Duodenal mucosa (tissue), 2 donors: ENCODE measurements around the gene ELL3.

ENCODE experiments used
- H3K27ac ChIP-seq: one replicate; pipeline ENCODE4 v1.7.0; 2013; ENCODE audit warnings: low read depth, low read length
- H3K27me3 ChIP-seq, 2 donors: one replicate each; pipeline ENCODE4 v1.7.0; 2013; ENCODE audit warnings: low read length in 2 of 2, control low read depth in 1 of 2; ENCODE audit not compliant: insufficient read depth in 2 of 2, control insufficient read depth in 1 of 2
- H3K36me3 ChIP-seq, 2 donors: one replicate each; pipeline ENCODE4 v1.7.0; 2013; ENCODE audit warnings: low read length in 2 of 2, control low read depth in 1 of 2; ENCODE audit not compliant: insufficient read depth in 2 of 2, control insufficient read depth in 1 of 2
- H3K4me1 ChIP-seq, 2 donors: one replicate each; pipeline ENCODE4 v1.7.0; 2013; ENCODE audit warnings: low read length in 2 of 2, control low read depth in 1 of 2; ENCODE audit not compliant: insufficient read depth in 2 of 2, control insufficient read depth in 1 of 2
- H3K4me3 ChIP-seq, 2 donors: one replicate each; pipeline ENCODE4 v1.7.0; 2013; ENCODE audit warnings: low read length in 2 of 2, low read depth in 1 of 2
- H3K9ac ChIP-seq, 2 donors: one replicate each; pipeline ENCODE4 v1.7.0; 2013; ENCODE audit warnings: low read length in 2 of 2, low read depth in 1 of 2
- H3K9me3 ChIP-seq, 2 donors: one replicate each; pipeline ENCODE4 v1.7.0; 2013; ENCODE audit warnings: low read length in 2 of 2, control low read depth in 1 of 2; ENCODE audit not compliant: control insufficient read depth in 1 of 2

The ELL3 gene

DNA sequence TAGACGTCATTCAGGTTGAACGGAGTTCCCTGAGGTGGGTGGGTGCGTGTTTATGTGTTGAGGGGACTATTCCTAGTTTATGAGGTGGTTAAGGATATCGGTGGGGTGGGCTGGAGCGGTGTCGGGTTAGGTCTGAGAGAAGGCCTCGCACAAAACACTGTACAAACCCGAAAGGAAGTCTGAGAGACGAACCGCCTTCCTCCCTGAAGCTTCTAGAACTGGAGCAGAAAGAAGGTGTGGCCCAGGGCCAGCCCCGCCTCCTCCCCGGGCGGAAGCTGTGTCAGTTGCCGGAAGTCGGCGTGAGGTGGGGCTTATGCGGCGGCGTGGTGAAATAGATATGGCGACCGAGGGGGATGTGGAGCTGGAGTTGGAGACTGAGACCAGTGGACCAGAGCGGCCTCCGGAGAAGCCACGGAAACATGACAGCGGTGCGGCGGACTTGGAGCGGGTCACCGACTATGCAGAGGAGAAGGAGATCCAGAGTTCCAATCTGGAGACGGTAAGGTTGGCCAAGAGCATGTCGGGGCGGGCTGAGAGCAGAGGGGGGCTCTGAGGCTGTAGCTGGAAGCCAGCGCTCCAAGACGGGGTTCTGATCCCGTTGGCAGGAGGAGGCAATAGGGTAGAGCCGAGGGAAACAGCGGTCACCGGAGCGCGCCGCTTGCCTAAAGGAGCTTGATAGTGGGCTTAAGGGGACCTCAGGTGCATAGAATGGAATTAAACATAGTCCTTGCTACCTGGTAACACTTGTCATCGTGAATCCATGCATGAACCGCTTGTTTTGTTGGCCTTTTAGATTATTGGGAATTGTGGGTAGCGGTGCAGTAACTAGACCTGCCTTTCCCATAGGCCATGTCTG, 23.7 kb upstream of the ELL3 start, which contains the start of gene HYPK:
Gene HYPK, plus strand, starts transcription at position 314 of the 856 bp plus-strand sequence. Its CDS starts 24 bp downstream, at position 338.
- H3K27ac ChIP-seq: peak within 1 kb of the TSS; percentile 89
- peak within 1 kb of the TSS; percentile 95 for H3K9ac ChIP-seq
- no peaks in the 10 kb centered on the region for H3K9me3 ChIP-seq
- peak within 1 kb of the TSS; percentile 94 to 98 for H3K4me3 ChIP-seq
- peaks cover 29 to 35% of the 10 kb centered on the region in 2 donors for H3K4me1 ChIP-seq
- no peaks in the 10 kb centered on the region for H3K27me3 ChIP-seq
- H3K36me3 ChIP-seq: peaks cover 16 to 47% of the 10 kb centered on the region in 2 donors

DNA sequence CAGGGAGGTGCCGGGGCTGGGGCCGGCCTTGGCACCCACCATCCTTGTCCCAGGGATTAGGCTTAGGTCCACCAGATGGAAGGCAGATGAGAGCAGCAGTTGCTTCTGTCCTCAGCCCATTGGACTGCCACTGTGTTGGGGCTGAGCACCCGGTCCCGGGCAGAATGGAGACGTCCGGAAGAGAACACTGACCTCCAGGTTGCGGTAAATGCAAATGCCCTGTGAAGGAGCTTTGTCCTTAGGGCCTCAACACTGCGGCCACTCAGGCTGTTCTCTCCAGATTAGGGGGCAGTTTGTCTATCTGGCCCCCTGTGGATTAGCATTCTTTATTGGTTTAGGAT, 23.1 kb upstream of the ELL3 start, which contains the start of gene SERINC4:
Gene SERINC4, minus strand, starts transcription at position 276 of the 341 bp plus-strand sequence. Its CDS starts 234 bp downstream, at position 42.
- Histone ChIP-seq H3K4me3 (peak within 1 kb of the TSS; percentile 94 to 98), H3K27me3 (no peaks in the 10 kb centered on the region), H3K36me3 (peaks cover 16 to 47% of the 10 kb centered on the region in 2 donors), H3K27ac (peak within 1 kb of the TSS; percentile 89), H3K9ac (peak within 1 kb of the TSS; percentile 95), H3K4me1 (peaks cover 35 to 41% of the 10 kb centered on the region in 2 donors), H3K9me3 (no peaks in the 10 kb centered on the region)

DNA sequence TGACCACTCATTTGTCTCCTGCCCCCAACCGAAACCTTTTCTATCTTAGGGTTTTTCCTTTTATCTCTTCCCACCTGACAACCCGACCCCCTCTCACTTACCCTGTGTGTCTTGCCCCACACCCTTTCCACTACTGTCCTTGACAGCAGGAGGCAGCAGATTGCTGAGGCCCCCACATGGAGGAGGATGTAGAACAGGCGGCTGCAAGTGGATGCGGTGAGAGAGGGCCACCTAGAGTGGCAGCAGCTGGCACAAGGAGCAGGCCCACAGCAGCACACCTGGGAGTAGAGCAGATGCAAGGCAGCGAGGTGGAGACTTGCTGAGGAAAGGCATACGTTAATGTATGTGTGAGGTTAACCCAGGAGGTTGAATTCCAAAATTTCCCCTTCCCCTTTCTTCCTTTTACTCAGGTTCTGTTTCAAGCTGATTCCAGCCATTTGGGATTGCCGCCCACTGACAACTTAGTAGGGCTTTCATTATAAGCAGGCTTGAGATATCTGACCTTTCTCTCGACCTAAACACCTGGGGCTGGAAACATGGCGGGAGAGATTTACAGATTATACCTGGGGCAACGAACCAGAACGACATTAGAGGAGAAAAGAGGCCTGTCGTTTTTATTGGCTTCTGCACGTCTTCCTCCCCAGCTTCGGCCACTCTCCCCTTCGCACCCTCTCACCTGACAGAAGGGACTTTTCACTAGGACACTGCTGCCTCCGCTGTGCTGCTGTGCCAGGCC, 22.6 kb upstream of the ELL3 start:
- H3K27me3 ChIP-seq: no peaks in the 10 kb centered on the region
- H3K9ac ChIP-seq: no peak overlapping the region
- peak overlapping the region in 1 of 2 donors; percentile 94 for H3K4me3 ChIP-seq
- H3K27ac ChIP-seq: peak overlapping the region; percentile 89
- H3K9me3 ChIP-seq: no peaks in the 10 kb centered on the region
- H3K4me1 ChIP-seq: peaks cover 41 to 45% of the 10 kb centered on the region in 2 donors
- H3K36me3 ChIP-seq: peaks cover 16 to 47% of the 10 kb centered on the region in 2 donors

DNA sequence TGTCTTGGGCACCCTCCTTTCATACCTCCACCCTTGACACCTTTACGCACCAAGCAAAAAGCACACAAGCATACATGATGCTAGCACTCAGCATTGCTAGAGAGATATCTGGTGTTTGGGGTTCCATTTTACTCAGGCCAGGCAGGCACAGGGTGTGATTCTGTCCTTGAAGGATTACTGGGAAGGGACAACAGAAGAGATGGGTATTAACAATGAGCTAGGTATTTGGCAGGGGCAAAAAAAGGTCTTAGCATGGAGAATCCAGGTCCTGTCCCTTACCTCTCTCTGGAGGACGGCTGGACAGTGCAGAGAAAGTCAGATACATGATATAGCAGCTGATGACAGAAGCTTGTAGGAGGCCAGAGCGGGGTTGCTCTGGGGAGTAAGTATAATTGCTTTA, 19.8 kb upstream of the ELL3 start:
- no peaks in the 10 kb centered on the region for H3K9me3 ChIP-seq
- H3K9ac ChIP-seq: no peak overlapping the region
- H3K4me3 ChIP-seq: no peak overlapping the region
- H3K27me3 ChIP-seq: no peaks in the 10 kb centered on the region
- H3K36me3 ChIP-seq: peaks cover 24 to 39% of the 10 kb centered on the region in 2 donors
- peaks cover 54 to 55% of the 10 kb centered on the region in 2 donors for H3K4me1 ChIP-seq
- no peak overlapping the region for H3K27ac ChIP-seq

DNA sequence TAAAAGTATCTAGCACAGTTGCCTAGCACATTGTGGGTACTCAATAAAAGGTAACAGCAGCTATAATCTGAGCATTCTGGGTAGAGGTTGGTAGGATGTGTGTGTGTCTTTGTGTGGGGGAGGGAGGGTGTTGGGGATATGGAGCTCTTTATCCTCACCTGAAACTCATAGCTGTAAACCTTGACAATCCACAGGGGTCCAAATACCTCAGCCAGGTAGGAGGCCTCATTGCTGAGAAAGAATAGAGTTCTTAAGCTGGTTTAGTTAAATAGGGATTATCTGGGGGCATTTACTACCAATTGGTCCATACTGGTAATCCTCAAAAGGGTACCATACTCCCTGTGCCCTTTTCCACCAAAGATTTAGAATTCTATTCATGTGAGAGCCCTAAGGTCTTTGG, 19.2 kb upstream of the ELL3 start:
- Histone ChIP-seq H3K9me3 (no peaks in the 10 kb centered on the region), H3K4me1 (peaks cover 48 to 49% of the 10 kb centered on the region in 2 donors), H3K36me3 (peaks cover 24 to 39% of the 10 kb centered on the region in 2 donors), H3K4me3 (no peak overlapping the region), H3K27me3 (no peaks in the 10 kb centered on the region), H3K9ac (no peak overlapping the region), H3K27ac (no peak overlapping the region)

DNA sequence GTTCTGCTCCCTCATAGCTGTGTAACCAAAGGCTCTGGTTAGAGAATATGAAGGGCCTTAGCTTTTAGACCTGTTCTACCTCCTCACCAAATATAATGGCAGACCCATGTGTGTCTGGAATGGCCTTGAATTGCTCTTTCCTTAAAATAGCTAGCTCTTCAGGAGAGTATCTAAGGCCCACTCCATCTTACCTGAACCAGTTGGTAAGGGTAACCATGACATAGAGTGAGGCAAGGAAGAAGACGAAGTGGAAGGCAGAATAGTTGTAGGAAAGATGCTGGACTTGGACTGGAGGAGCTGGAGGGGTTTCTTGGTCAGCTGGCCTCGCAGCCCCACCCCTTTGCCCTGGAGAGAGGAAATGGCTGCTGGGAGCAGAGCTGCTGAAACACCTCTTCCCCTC, 18.4 kb upstream of the ELL3 start:
- H3K9ac ChIP-seq: no peak overlapping the region
- H3K4me3 ChIP-seq: no peak overlapping the region

DNA sequence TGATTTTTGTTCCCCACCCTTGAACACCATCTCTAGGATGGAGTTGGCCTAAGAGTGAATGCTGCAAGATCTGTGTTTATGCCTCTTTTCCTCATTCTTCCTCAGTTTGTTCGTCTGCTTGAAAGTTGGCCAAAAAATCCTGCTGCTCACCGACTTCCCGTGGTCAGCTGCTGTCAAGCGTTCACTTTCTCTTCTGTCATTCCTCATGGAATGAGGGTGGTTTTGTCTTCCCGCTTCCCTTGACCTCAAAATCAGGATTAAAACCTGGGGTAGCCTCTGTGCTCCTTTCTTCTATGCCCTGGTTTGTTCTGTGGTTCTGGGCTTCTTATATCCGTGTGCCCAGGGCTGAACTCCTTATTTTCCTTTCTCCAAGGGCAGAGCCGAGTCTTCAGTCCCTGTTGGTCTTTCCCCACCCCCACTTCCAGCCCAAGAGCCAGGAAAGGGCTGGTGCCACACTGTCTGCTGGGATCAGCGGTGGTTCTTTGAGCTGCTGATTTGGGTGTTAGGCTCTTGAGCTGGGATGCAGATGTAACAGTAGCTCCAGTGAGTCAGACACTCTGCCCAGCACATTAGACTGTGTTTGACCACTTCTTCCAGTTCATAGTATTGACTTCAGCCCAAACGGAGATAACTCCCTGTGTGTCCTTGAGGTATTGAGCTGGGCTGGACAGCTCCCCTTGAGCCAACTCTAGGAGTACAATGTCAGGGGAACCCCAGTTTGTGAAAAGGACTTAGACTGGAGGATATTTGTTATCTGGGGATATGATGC, 17.7 kb upstream of the ELL3 start:
- Histone ChIP-seq H3K4me1 (peaks cover 39 to 42% of the 10 kb centered on the region in 2 donors), H3K4me3 (peak overlapping the region in 1 of 2 donors; percentile 15), H3K9ac (peak overlapping the region in 1 of 2 donors; percentile 100), H3K27me3 (no peaks in the 10 kb centered on the region), H3K9me3 (no peaks in the 10 kb centered on the region), H3K36me3 (peaks cover 24 to 39% of the 10 kb centered on the region in 2 donors), H3K27ac (peak overlapping the region; percentile 22)

More for the DNA sequence above, 18.4 kb upstream of the ELL3 start:
- Histone ChIP-seq H3K4me1 (peaks cover 47% of the 10 kb centered on the region in 2 donors), H3K27ac (no peak overlapping the region), H3K27me3 (no peaks in the 10 kb centered on the region), H3K36me3 (peaks cover 24 to 39% of the 10 kb centered on the region in 2 donors), H3K9me3 (no peaks in the 10 kb centered on the region)

DNA sequence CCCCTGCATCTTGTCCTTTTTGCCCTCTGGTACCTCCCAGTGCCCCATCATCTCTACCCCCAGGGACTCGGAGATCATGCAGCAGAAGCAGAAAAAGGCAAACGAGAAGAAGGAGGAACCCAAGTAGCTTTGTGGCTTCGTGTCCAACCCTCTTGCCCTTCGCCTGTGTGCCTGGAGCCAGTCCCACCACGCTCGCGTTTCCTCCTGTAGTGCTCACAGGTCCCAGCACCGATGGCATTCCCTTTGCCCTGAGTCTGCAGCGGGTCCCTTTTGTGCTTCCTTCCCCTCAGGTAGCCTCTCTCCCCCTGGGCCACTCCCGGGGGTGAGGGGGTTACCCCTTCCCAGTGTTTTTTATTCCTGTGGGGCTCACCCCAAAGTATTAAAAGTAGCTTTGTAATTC, 16.9 kb upstream of the ELL3 start:
- Histone ChIP-seq H3K4me1 (peaks cover 35 to 37% of the 10 kb centered on the region in 2 donors), H3K9me3 (no peaks in the 10 kb centered on the region), H3K27ac (peak overlapping the region; percentile 99), H3K4me3 (peak overlapping the region; percentile 99), H3K9ac (peak overlapping the region; percentile 100), H3K36me3 (peaks cover 24 to 37% of the 10 kb centered on the region in 2 donors), H3K27me3 (no peaks in the 10 kb centered on the region)

DNA sequence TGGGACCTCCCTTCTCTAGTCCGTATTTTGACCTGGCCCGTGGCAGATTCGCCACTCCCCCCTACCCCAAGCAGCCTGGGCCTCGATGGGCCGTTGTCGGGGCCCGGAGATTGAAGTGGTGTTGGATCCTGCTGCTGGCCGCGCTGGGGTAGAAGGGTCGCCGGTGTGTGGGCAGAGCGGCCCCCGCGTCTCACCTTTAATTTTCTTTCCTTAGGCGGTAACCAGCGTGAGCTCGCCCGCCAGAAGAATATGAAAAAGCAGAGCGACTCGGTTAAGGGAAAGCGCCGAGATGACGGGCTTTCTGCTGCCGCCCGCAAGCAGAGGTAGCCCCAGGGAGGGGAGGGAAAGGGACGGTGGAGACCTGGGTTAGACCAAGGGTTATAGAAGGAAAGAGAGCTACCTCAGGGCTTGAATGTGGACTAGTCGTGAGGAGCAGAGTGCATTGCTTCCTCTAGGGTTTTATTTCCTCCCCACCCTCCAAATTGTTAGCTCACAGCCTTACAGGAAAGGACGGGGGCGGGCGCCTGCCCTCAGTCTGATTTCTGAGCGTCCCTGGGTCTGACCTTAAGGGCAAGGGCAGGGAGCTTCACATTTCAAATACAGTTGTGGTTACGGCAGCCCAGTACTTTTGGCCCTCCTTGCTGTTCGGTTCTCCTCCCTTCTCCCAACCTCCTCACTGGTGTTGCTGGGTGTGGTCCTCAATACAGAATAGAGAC, 16.2 kb upstream of the ELL3 start:
- peaks cover 24 to 37% of the 10 kb centered on the region in 2 donors for H3K36me3 ChIP-seq
- H3K4me1 ChIP-seq: peaks cover 30% of the 10 kb centered on the region in 2 donors
- H3K4me3 ChIP-seq: peak overlapping the region; percentile 99
- H3K27me3 ChIP-seq: no peaks in the 10 kb centered on the region
- H3K9ac ChIP-seq: peak overlapping the region; percentile 100
- no peaks in the 10 kb centered on the region for H3K9me3 ChIP-seq
- H3K27ac ChIP-seq: peak overlapping the region; percentile 99
